ENCODE results near the gene KCND3. TPM values are rescaled to one million over a fixed set of nuclear protein-coding genes. Genes with fewer than 3 reads are reported as not detected.

The KCND3 gene
- total RNA-seq, 4 donors from 2014 or later, result 1.8 to 5.3 (median 4.2) TPM

- H3K9me3 ChIP-seq, result no peaks in the 10 kb centered on the region
- H3K36me3 ChIP-seq, result no peaks in the 10 kb centered on the region
- no peak overlapping the region for H3K4me3 ChIP-seq (replicated peaks in 1 of 3)
- intact Hi-C loops (cut with DNase I), result no loop called here
- WGBS, 2 donors, result 70% methylated on average over 7 to 9 of the region's 9 CpGs
- H3K4me1 ChIP-seq, result no peaks in the 10 kb centered on the region
- H3K27ac ChIP-seq, result no peak overlapping the region
- H3K27me3 ChIP-seq, result no peaks in the 10 kb centered on the region
- TF ChIP-seq POLR2A (IDR thresholded peaks at IDR 0.05) (no peak), CTCF (IDR thresholded peaks at IDR 0.05) (no peak)
- DNase-seq, result no peak
Observed at GRCh38 chr1:111977378-111977777, 12.1 kb downstream of the KCND3 start.

- Histone ChIP-seq H3K27me3 (no peaks in the 10 kb centered on the region), H3K36me3 (no peaks in the 10 kb centered on the region), H3K4me1 (no peaks in the 10 kb centered on the region), H3K27ac (no peak overlapping the region), H3K9me3 (no peaks in the 10 kb centered on the region), H3K4me3 (replicated peaks in 1 of 3) (no peak overlapping the region)
- intact Hi-C loops (cut with DNase I), result no loop called here
- WGBS, 2 donors, result 37 to 48% methylated on average over 3 of the region's 3 CpGs
- no peak for DNase-seq
- no peak for TF ChIP-seq CTCF (IDR thresholded peaks at IDR 0.05)
- TF ChIP-seq POLR2A (IDR thresholded peaks at IDR 0.05), result no peak
Observed at GRCh38 chr1:111976842-111977241, 12.6 kb downstream of the KCND3 start.

GRCh38 chr1:111976332-111976731 lies 13.1 kb downstream of the KCND3 start:
- Histone ChIP-seq H3K27me3 (no peaks in the 10 kb centered on the region), H3K4me3 (replicated peaks in 1 of 3) (no peak overlapping the region), H3K9me3 (no peaks in the 10 kb centered on the region), H3K36me3 (no peaks in the 10 kb centered on the region), H3K27ac (no peak overlapping the region), H3K4me1 (no peaks in the 10 kb centered on the region)
- TF ChIP-seq POLR2A (IDR thresholded peaks at IDR 0.05), result no peak
- no peak for TF ChIP-seq CTCF (IDR thresholded peaks at IDR 0.05)
- intact Hi-C loops (cut with DNase I), result no loop called here
- no peak for DNase-seq
- 80 to 81% methylated on average over 5 of the region's 5 CpGs for whole genome bisulfite sequencing, 2 donors

GRCh38 chr1:111973150-111973790 lies 16.2 kb downstream of the KCND3 start:
- no peak overlapping the region for H3K27ac ChIP-seq
- H3K4me3 ChIP-seq (replicated peaks in 1 of 3), result no peak overlapping the region
- H3K27me3 ChIP-seq, result no peaks in the 10 kb centered on the region
- no peaks in the 10 kb centered on the region for H3K4me1 ChIP-seq
- no peak for DNase-seq
- TF ChIP-seq CTCF (IDR thresholded peaks at IDR 0.05), result no peak
- no peak for TF ChIP-seq POLR2A (IDR thresholded peaks at IDR 0.05)
- WGBS, 2 donors, result 74% methylated on average over 3 of the region's 3 CpGs
- H3K9me3 ChIP-seq, result no peaks in the 10 kb centered on the region
- intact Hi-C loops (cut with DNase I), result no loop called here
- no peaks in the 10 kb centered on the region for H3K36me3 ChIP-seq

- Histone ChIP-seq H3K36me3 (no peaks in the 10 kb centered on the region), H3K9me3 (no peaks in the 10 kb centered on the region), H3K27me3 (no peaks in the 10 kb centered on the region), H3K4me3 (replicated peaks in 1 of 3) (no peak overlapping the region), H3K4me1 (peaks cover 0 to 9% of the 10 kb centered on the region in 2 donors), H3K27ac (no peak overlapping the region)
- intact Hi-C loops (cut with DNase I), result no loop called here
- DNase-seq, result no peak
- TF ChIP-seq POLR2A (IDR thresholded peaks at IDR 0.05) (no peak), CTCF (IDR thresholded peaks at IDR 0.05) (no peak)
- 47 to 58% methylated on average over 1 of the region's 1 CpG for WGBS, 2 donors
Observed at GRCh38 chr1:111971396-111971795, 18.1 kb downstream of the KCND3 start.

Measured in thyroid gland (tissue), 4 donors.